ENCODE results near the gene LMO2. TPM values are rescaled to one million over a fixed set of nuclear protein-coding genes. Genes with fewer than 3 reads are reported as not detected.

Gene LMO2
- total RNA-seq, 3 donors from 2014 or later (not counting 1 experiment from before 2014, with no cell fraction given), result 2.8 to 9.6 (median 5.6) TPM

- Histone ChIP-seq H3K27me3 (ENCODE audit: control insufficient read depth, insufficient read depth, low read length) (peaks cover 49% of the 10 kb centered on the region), H3K4me1 (ENCODE audit: control insufficient read depth, insufficient read depth, low read length) (peaks cover 10% of the 10 kb centered on the region), H3K9me3 (ENCODE audit: control insufficient read depth, insufficient read depth, low read length) (no peaks in the 10 kb centered on the region), H3K4me3 (ENCODE audit: low read length) (no peak overlapping the region), H3K27ac (ENCODE audit: low read length) (no peak overlapping the region), H3K36me3 (ENCODE audit: control insufficient read depth, insufficient read depth, low read length) (no peaks in the 10 kb centered on the region)
- H3K36me3 Mint-ChIP-seq, result no peaks in the 10 kb centered on the region
- WGBS (ENCODE audit: insufficient coverage), result 55% methylated on average over 3 of the region's 3 CpGs
- DNase-seq (no peak), ATAC-seq (peak in 1 of 3 donors; percentile 56)
- H3K27ac Mint-ChIP-seq, result no peak overlapping the region
- H3K9me3 Mint-ChIP-seq, result no peaks in the 10 kb centered on the region
- no peak for TF ChIP-seq CTCF (IDR thresholded peaks at IDR 0.05)
- peaks cover 8 to 9% of the 10 kb centered on the region in 2 donors for H3K4me1 Mint-ChIP-seq
- no peak overlapping the region for H3K4me3 Mint-ChIP-seq
- H3K27me3 Mint-ChIP-seq (ENCODE audit: low read depth in 2 of 2), result peaks cover 70 to 89% of the 10 kb centered on the region in 2 donors
- intact Hi-C loops (cut with micrococcal nuclease), result no loop called here
Observed at GRCh38 chr11:33885338-33886005, 6.4 kb downstream of the LMO2 start.

- Histone ChIP-seq H3K4me3 (ENCODE audit: low read length) (no peak overlapping the region), H3K36me3 (ENCODE audit: control insufficient read depth, insufficient read depth, low read length) (no peaks in the 10 kb centered on the region), H3K9me3 (ENCODE audit: control insufficient read depth, insufficient read depth, low read length) (no peaks in the 10 kb centered on the region), H3K27me3 (ENCODE audit: control insufficient read depth, insufficient read depth, low read length) (peaks cover 43% of the 10 kb centered on the region), H3K4me1 (ENCODE audit: control insufficient read depth, insufficient read depth, low read length) (peaks cover 10% of the 10 kb centered on the region), H3K27ac (ENCODE audit: low read length) (no peak overlapping the region)
- Mint-ChIP-seq H3K4me3 (no peak overlapping the region), H3K36me3 (no peaks in the 10 kb centered on the region), H3K27ac (no peak overlapping the region), H3K27me3 (ENCODE audit: low read depth in 2 of 2) (peaks cover 70 to 92% of the 10 kb centered on the region in 2 donors), H3K4me1 (peaks cover 8 to 9% of the 10 kb centered on the region in 2 donors), H3K9me3 (no peaks in the 10 kb centered on the region)
- no peak for TF ChIP-seq CTCF (IDR thresholded peaks at IDR 0.05)
- intact Hi-C loops (cut with micrococcal nuclease), result no loop called here
- 81% methylated on average over 3 of the region's 3 CpGs for WGBS (ENCODE audit: insufficient coverage)
- ATAC-seq (no peak), DNase-seq (no peak)
Observed at GRCh38 chr11:33884601-33885000, 7.3 kb downstream of the LMO2 start.

GRCh38 chr11:33884035-33884434 lies 7.8 kb downstream of the LMO2 start:
- Mint-ChIP-seq H3K4me3 (no peak overlapping the region), H3K36me3 (no peaks in the 10 kb centered on the region), H3K9me3 (no peaks in the 10 kb centered on the region), H3K27ac (no peak overlapping the region), H3K4me1 (peaks cover 8 to 9% of the 10 kb centered on the region in 2 donors), H3K27me3 (ENCODE audit: low read depth in 2 of 2) (peaks cover 67 to 92% of the 10 kb centered on the region in 2 donors)
- 92% methylated on average over 5 of the region's 5 CpGs for WGBS (ENCODE audit: insufficient coverage)
- Histone ChIP-seq H3K27ac (ENCODE audit: low read length) (no peak overlapping the region), H3K27me3 (ENCODE audit: control insufficient read depth, insufficient read depth, low read length) (peaks cover 39% of the 10 kb centered on the region), H3K4me1 (ENCODE audit: control insufficient read depth, insufficient read depth, low read length) (peaks cover 10% of the 10 kb centered on the region), H3K9me3 (ENCODE audit: control insufficient read depth, insufficient read depth, low read length) (no peaks in the 10 kb centered on the region), H3K36me3 (ENCODE audit: control insufficient read depth, insufficient read depth, low read length) (no peaks in the 10 kb centered on the region), H3K4me3 (ENCODE audit: low read length) (no peak overlapping the region)
- TF ChIP-seq CTCF (IDR thresholded peaks at IDR 0.05), result no peak
- DNase-seq (no peak), ATAC-seq (no peak)
- intact Hi-C loops (cut with micrococcal nuclease), result no loop called here

All from natural killer cell (primary cell).